GM18526 (cell line): ENCODE data around the gene MRGPRG.

ENCODE experiments used
- POLR2A ChIP-seq: IDR thresholded peaks from 3 replicates; pipeline ENCODE4 v1.6.1; 2011; ENCODE audit not compliant: insufficient read length; ENCODE audit errors: extremely low read depth

The MRGPRG gene

DNA sequence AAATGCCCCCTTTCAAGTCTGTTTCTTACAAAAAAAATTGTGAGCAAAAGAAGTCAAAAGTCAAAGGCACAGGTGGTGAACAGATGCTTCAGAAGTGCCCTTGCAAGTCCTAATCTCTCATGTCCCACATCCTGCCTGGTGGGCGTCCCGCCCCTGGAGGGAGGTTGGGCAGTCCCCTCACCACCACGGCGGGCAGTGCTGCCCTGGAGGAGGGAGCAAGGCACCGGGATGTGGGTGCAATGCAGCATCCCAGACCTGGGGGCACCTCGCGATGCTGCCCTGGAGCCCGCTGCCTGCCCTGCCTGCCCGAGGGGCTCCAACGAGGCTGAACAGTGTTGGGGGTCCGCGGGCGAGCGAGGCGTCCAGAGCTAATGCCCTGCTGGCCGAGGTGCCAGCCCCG is 15.9 kb downstream of the MRGPRG start:
- TF ChIP-seq POLR2A: no peak

DNA sequence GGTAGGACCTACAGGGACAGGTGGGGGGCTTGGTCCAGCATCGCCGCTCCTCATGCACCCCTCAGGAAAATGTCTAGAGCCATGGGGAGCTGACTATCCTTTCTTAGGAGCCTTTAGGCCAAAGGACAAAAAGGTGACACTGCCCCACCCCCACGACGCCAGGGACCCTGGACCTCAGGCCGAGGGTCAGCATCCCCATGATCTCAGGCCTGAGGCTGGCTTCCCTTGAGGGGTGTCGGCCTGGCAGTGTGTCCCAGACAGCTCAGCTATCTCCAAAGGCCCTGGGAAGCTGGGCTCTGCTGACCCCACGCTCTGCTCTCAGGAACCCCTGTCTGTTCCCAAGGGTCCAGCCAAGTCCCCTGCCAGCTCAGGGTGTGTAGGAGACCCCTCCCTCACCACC is 16.3 kb downstream of the MRGPRG start:
- no peak for TF ChIP-seq POLR2A

DNA sequence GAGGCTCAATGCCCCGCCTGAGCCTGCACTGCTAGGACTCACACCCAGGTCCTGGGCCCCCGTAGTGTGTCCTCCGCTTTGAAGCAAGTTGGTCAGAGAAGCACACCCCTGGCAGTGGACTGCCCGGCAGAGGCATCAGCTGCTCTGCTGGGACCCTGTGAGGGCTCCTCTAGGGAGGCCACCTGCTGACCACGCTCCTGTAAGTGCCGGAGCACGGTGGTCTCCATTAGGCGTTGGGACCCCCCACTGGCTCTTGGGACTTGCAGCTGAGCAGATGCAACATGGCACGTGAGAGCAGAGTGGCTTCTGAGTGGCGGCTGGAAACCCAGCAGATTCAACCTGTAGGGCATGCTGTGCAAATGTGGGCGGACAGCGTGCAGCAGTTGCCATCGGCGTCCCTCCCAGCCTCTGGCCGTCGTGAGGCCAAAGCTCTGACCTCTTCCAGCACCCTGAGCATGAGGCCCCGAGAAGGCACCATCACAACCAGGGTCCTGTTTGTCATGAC is 16.9 kb downstream of the MRGPRG start:
- TF ChIP-seq POLR2A: no peak

DNA sequence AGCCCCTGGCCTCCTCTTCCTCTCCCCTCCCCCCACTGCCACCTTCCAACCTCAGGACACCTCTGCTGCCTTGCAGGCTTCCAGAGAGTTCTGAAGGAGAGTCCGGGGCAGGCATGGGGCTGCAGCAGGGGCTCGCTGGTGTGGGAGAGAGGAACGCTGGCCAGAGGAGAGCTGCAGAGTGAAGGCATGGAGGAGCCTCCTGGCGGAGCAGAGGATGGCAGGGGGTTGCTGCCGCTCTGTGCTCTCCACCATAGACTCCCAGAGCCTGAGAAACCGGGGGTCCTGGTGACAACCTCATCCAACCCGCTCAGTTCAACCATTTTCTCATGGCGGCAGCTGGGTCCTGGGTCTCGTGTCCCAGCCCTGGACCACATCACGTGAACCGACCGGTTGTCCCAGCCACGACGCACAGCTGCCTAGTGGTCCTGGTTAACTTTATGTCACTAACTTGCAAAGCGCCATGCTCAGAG is 17.5 kb downstream of the MRGPRG start:
- no peak for TF ChIP-seq POLR2A

DNA sequence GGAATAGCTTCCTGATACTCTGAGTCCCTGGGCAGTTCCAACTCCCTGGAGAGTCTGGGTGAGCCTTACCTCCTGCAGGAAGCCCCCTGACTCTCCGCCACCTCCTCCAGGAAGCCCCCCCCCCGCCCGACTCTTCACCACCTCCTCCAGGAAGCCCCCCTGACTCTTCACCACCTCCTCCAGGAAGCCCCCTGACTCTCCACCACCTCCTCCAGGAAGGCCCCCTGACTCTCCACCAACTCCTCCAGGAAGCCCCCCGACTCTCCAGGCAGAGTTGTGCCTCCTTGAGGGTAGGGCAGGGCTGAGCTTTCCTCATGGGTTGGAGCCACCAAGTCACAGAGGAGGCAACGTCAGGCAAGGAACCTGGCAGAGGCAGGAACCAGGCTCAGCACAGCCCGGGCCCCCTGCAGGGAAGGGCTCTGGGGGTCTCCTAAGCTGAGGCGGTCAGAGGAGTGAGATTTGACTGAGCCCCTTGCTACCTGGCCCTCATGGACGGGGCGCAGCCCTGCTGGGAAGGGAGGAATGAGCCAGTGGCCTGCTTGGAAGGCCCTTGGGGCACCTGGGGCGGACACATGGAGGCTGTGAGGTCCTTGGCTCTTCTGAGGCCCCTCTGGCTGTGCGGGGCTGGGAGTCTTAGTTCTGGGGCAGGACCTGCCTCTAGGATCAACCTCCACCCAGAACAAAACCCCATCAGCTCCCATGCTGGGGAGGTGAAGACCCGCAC is 18.1 kb downstream of the MRGPRG start:
- TF ChIP-seq POLR2A: no peak

DNA sequence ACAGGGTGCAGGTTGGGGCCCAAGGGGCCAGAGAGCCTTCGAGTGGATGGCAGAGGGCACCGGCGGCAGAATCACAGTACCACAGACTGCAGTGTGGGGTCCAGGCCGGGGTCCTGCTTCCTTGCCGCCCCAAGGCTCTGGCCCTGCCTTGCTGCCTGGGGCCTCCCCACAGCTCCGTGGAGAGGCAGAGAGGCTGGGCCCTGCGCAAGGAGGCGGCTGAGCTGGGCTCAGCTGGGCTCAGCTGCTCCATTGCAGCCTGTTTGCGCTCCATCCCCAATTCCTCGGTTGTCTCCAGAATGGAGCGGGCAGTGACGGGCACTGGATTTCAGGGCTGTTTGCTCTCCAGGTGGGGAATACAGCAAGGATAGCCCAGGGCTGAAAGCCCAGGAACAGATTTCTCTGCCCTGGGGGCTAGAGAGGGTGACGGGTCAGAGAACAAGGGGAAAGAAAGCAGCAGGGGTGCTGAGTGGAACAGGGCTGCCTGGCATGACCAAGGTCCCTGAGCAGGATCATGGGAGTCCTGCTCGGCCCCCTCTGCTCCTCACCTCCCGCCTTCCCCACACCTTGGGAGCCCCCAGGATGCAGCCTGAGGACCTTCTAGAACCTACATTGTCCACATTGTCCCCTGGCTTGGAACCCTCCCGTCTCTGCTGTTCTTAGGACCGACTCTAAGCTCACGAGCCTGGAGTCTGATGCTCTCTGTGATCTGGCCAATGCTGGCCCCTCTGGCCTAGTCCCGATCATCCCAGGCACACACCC is 18.9 kb downstream of the MRGPRG start:
- TF ChIP-seq POLR2A: no peak

DNA sequence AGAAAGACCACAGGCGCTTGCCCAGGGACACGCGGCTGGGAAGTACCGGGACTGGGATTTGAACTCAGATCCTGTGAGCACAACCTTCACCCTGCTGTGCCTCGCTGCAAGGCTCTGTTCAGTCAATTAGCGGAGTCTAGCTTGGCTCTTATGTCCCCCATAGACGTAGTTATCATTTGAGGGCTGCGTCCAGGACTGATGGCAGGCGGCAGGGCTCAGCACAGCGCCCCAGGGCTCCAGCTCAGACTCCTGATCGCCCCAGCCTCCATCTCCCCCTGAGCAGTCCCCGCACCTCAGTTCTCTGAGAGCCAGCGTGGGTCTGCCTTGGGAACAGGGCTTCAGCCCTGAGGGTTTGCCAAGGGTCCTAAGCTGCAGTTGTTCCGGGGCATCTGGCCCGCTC is 19.8 kb downstream of the MRGPRG start:
- no peak for TF ChIP-seq POLR2A

DNA sequence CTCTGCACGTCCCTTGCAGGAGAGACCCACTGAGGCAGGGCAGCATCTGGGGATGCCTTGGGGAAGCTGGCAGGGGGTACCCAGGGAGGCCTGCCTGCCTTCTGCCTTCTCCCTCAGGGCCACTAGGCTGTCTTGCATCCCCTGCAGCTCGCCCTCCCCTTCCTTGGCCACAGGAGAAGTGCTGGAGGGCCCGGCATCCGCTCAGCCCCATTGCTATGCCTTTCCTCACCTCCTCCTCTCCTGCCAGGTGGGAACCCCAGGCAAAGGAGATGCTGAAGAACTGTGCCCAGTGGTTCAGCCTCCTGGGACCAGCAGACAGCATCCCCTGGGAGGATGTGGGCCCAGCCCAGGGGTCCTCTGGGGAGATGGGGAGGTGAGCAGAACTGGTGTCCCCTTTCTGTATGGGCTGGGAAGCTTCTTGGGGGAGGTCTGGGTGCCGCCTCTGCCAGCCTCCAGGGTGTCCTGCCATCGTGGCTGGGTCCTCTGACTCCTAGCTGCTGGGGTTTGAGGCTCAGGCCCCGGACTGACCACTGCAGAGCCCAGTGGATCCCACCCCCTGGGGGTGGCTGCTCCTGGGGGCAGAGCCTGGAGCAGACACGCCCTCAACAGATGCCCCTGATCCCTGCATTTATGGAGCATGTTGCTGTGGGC is 20.6 kb downstream of the MRGPRG start:
- no peak for TF ChIP-seq POLR2A

DNA sequence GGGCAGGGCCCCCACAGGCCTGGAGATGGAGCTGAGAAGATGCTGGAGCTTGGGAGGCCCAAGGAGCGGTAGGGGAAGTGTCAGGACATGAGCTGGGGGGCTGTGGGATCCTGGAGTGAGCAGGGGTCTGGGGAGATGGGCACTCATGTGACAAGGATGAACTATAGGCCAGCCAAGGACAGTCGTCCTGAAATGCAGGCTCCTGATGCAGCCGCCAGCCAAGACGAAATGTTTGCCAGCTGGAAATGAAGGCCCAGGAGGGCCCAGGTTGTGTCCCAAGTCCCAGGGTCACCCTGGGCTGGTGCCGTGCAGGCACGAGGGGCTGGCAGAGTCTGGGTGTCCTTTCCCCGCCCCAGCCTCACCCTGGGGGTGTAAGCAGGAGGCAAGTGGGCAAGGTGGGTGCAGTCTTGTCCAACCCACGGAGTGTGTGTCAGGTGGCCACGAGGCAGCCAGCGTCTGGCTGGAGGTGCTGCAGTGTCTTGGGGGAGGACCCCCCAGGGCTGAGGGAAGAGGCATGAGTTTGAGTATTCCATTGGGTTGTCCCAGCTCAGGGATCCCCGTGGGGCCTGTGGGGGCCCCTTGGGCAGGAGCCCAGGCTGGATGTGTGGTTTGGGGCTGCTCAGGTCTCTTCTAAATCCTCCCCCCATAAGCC is 21.4 kb downstream of the MRGPRG start:
- TF ChIP-seq POLR2A: no peak

DNA sequence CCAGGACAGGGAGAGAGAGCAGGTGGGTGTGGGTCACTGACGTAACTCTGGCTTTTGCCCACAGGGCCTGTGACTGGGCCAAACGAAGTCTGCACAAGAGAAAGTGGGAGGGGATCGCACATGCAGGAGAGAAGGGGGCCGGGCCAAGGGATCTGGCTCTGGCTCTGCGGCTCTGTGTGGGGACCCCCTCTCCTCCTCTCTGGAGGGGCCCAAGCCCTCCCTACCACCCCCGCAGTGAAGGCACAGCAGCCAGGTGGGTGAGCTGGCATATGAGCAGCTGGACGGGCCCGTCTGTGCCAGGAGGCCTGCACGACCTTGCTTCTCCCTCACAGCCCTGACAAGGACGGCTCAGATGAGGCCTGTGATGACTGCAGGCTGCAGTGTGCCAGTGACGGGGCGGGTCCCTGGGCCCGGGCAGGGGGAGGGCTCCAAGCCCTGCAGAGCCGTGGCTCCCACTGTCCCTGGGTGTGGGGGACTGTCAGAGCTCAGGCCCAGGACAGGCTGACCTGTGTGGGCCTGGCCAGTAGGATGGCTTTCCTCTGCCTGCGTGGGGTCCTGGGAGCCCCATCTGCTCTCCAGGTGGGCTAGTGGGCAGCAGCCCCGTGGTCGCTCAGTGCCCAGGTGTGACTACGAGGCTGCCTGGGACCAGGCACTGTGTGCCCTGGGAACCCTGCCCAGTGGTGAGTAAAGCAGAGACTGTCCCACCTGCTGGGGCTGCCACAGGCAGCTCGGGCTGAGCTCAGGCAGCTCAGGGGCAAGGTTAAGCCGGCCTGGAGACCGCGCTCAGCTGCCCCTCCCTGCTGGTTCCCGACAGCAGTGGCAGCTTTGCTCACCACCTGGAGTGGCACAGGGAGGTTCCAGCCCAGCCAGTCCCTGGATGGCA is 22.2 kb downstream of the MRGPRG start:
- no peak for TF ChIP-seq POLR2A

DNA sequence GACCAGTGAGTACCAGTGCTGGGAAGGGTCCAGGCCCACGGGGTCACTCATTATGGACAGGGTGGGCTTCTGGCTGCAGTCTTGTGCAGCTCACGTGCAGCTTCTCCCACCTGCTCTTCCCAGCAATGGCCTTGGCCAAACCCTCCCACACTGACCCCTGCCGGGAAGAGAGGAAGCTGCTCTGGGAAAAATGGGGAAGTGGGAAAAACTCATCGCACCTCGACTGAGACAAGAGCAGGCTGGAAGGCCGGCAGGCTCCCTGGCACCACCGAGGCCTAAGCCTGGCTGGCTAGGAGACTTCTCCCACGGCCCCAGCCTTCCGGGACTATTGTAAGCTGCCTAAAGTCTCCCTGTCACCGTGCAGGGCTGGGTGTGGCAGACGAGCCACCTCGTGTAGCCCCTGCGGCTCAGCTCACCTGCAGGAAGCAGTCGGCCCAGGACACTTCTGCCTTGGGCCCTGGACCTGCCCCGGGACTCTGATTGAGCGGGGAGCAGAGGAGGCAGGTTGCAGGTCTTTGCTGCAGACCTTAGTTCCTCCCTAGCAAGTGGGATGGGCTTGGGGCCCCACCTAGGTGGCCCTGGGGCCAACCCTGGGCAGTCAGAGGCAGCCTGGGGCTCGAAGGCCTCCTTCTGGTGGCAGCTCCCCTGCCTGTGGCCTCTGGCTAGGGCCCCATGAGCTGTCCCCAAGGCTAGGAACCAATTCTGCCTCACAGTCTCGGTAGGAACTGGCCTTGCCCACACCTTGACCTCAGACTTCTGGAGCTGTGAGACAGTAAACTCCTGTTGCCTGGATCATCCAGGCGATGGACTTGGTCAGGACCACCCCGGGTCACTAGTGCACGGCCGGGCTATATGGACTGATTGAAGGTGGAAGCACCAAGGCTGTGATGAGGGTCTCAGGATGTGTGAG is 23.1 kb downstream of the MRGPRG start:
- TF ChIP-seq POLR2A: no peak

DNA sequence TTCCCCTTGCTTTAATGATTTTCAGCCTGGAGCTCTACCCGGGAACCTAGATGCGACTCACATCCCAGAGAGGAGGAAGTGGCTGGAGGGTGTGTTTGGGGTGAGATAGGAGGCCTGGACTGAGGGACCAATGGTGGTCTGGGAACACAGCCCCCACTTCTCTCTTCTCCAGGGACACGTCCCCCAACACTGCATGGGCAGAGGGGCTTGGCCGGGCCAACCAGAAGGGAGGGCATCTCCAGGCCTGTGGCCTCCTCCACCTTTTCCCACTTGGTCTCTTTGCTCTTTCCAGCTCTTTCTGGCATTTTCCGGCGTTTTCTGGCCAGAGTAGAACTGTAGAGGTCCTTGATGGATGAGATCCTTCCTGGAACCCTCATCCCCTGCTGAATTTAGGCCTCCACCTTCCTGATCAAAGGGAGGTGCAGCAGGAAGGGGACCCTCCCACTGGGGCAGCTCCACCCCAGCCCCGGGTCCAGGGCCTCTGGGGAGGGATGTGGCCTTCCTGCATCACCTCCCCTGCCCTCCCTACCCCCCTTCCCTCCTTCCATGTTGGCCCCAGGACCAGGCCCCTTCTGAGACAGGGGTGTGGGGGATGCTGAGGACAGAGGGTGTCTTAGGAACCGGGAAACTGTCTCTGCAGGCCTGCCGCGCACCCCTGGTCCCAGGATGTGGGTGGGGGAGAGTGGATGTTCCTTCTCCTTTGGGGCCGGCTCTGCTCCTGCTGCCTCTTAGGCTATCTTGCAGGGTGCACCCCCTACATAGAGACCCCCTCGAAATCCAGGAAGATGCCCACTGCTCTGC is 24.4 kb downstream of the MRGPRG start:
- no peak for TF ChIP-seq POLR2A
